Sigmoid colon (tissue), 7 donors: Measurements from ENCODE around the gene IQSEC2. TPM values are rescaled to one million over a fixed set of nuclear protein-coding genes. Genes with fewer than 3 reads are reported as not detected.

Experiments
- DNase-seq: peaks from one replicate; pipeline ENCODE4 v3.0.0-alpha.2; 2019
- H3K27ac ChIP-seq, 4 donors: fragments of 200-600 bp; sonication (generic); one replicate each; pipeline ENCODE4 v1.5.1; 2016 to 2019; ENCODE audit warnings: mild to moderate bottlenecking in 1 of 4
- H3K27me3 ChIP-seq, 3 donors: fragments of 200-600 bp; sonication (generic); one replicate each; pipeline ENCODE4 v1.5.1; 2019; ENCODE audit warnings: mild to moderate bottlenecking in 1 of 3
- H3K36me3 ChIP-seq, 4 donors: fragments of 200-600 bp; sonication (generic); one replicate each; pipeline ENCODE4 v1.5.1; 2016 to 2019
- H3K4me1 ChIP-seq, 4 donors: fragments of 200-600 bp; sonication (generic); one replicate each; pipeline ENCODE4 v1.5.1; 2017 to 2019
- H3K4me3 ChIP-seq, 4 donors: fragments of 200-600 bp; sonication (generic); one replicate each; pipeline ENCODE4 v1.5.1; 2017 to 2019; ENCODE audit warnings: mild to moderate bottlenecking in 2 of 4, moderate library complexity in 1 of 4
- H3K9me3 ChIP-seq, 4 donors: fragments of 200-600 bp in 3 of 4; sonication (generic) in 3 of 4; one replicate each; pipeline versions ENCODE4 v1.5.1 to v1.6.1; 2013 to 2019
- CTCF ChIP-seq, 4 experiments: fragments of 450-650 bp in 3 of 4; fragments of 200-600 bp in 1 of 4; IDR thresholded peaks; one replicate each; pipeline ENCODE4 v1.5.1; 2016 to 2019; ENCODE audit warnings: antibody characterized with exemption in 4 of 4, mild to moderate bottlenecking in 3 of 4, moderate library complexity in 2 of 4
- EP300 ChIP-seq, 4 donors: sonication (generic); formaldehyde crosslinking; IDR thresholded peaks; one replicate each; pipeline ENCODE4 v1.6.1; 2017; ENCODE audit warnings: antibody characterized with exemption in 4 of 4
- POLR2A ChIP-seq, 2 donors: fragments of 450-650 bp; IDR thresholded peaks; one replicate each; pipeline ENCODE4 v1.6.1; 2016; ENCODE audit warnings: antibody characterized with exemption in 2 of 2, mild to moderate bottlenecking in 2 of 2, moderate library complexity in 2 of 2
- POLR2AphosphoS5 ChIP-seq, 4 donors: sonication (generic); formaldehyde crosslinking; IDR thresholded peaks; one replicate each; pipeline ENCODE4 v1.6.1; 2017; ENCODE audit warnings: antibody characterized with exemption in 4 of 4
- WGBS, 2 donors: extraction: QIAGEN DNeasy Blood & Tissue Kit; methylation state at CpG; one replicate each; pipeline ENCODE4 v1.1.7; 2013; 5-methylcytosine and 5-hydroxymethylcytosine counted together
- intact Hi-C: fragments of 100-400 bp; cut with DNase I; formaldehyde crosslinking; loops from one replicate; pipeline ENCODE4 v1.15.1; 2023
- polyA plus RNA-seq, 3 donors: library from polyadenylated mRNA; stranded (reverse); fragments of 200-250 nt; gene quantifications; one replicate each; pipeline ENCODE4 v1.2.3, GENCODE V29; 2013
- small RNA-seq, 3 donors: library from RNA; depleted of rRNA; stranded (forward); fragments of <200 nt; gene quantifications; one replicate each; pipeline ENCODE3, GENCODE V24; 2016
- total RNA-seq, 4 donors: library from RNA; depleted of rRNA; stranded (reverse); fragments of >200 nt; gene quantifications; one replicate each; pipeline ENCODE4 v1.1.0, GENCODE V29; 2016
- donor health status: healthy with polysubstance abuse.
- donor health status: Bipolar disorder and iron deficiency.
- donor health status: healthy.

Gene IQSEC2
- total and polyA plus RNA-seq, 7 donors: 13.6 to 27.5 (median 19.7) TPM

- WGBS, 2 donors: 0% methylated on average over 67 of the region's 67 CpGs
- peaks cover 0 to 46% (median 25%) of the 10 kb centered on the region in 4 donors for H3K4me1 ChIP-seq
- no peaks in the 10 kb centered on the region for H3K9me3 ChIP-seq
- H3K36me3 ChIP-seq: peaks cover 3 to 6% (median 4%) of the 10 kb centered on the region in 4 donors
- DNase-seq: peak; percentile 98
- H3K4me3 ChIP-seq: peak within 1 kb of the TSS; percentile 75 to 96 (median 90)
- intact Hi-C loops: loop anchor here (1.0 kb wide), 1 partner anchor 197 kb away; the partner anchor contains the start of genes RIBC1 and SMC1A
- no peak for TF ChIP-seq EP300 (IDR thresholded peaks at IDR 0.05)
- peak; percentile 26 to 27 for TF ChIP-seq POLR2A (IDR thresholded peaks at IDR 0.05)
- TF ChIP-seq POLR2AphosphoS5 (IDR thresholded peaks at IDR 0.05): peak; percentile 66 to 74 (median 68)
- TF ChIP-seq CTCF (IDR thresholded peaks at IDR 0.05): no peak
- H3K27ac ChIP-seq: peak within 1 kb of the TSS; percentile 84 to 89 (median 87)
- H3K27me3 ChIP-seq: no peaks in the 10 kb centered on the region
Observed at GRCh38 chrX:53224860-53225797, 56.3 kb downstream of the IQSEC2 start, which contains the start of gene KDM5C. Gene KDM5C, minus strand, starts transcription at chrX:53225207. Its CDS starts 318 bp downstream, at chrX:53224889.

- Histone ChIP-seq H3K4me1 (peaks cover 0 to 47% (median 25%) of the 10 kb centered on the region in 4 donors), H3K36me3 (peaks cover 4 to 15% (median 13%) of the 10 kb centered on the region in 4 donors), H3K27ac (peak overlapping the region; percentile 84 to 89 (median 87)), H3K4me3 (peak overlapping the region; percentile 75 to 96 (median 90)), H3K9me3 (no peaks in the 10 kb centered on the region), H3K27me3 (no peaks in the 10 kb centered on the region)
- no peak for TF ChIP-seq POLR2A (IDR thresholded peaks at IDR 0.05)
- WGBS, 2 donors: 0 to 1% methylated on average over 40 of the region's 40 CpGs
- intact Hi-C loops: no loop called here
- no peak for DNase-seq
Observed at GRCh38 chrX:53223955-53224859, 57.2 kb downstream of the IQSEC2 start.

- Histone ChIP-seq H3K27ac (peak overlapping the region in 2 of 4 donors; percentile 14 to 89), H3K4me1 (peaks cover 0 to 47% (median 25%) of the 10 kb centered on the region in 4 donors), H3K36me3 (peaks cover 4 to 23% (median 20%) of the 10 kb centered on the region in 4 donors)
Observed at GRCh38 chrX:53223068-53223693, 58.2 kb downstream of the IQSEC2 start.

More at GRCh38 chrX:53223068-53223693, 58.2 kb downstream of the IQSEC2 start:
- H3K9me3 ChIP-seq: no peaks in the 10 kb centered on the region
- WGBS, 2 donors: 13 to 55% methylated on average over 2 of the region's 2 CpGs
- no peak for DNase-seq
- TF ChIP-seq EP300 (IDR thresholded peaks at IDR 0.05) (no peak), CTCF (IDR thresholded peaks at IDR 0.05) (no peak), POLR2AphosphoS5 (IDR thresholded peaks at IDR 0.05) (no peak), POLR2A (IDR thresholded peaks at IDR 0.05) (no peak)
- no peaks in the 10 kb centered on the region for H3K27me3 ChIP-seq
- intact Hi-C loops: no loop called here
- peak overlapping the region; percentile 75 to 96 (median 90) for H3K4me3 ChIP-seq

Small RNA genes lying within 50 kb of the gene (small RNA-seq; reads per million reads assigned to genes)
- 0 reads per million in 3 donors for gene RF00019

Other genes starting within 250 kb of the IQSEC2 start
- 1 to 10 TPM; 1.3 to 5.6 (median 2.1) TPM for gene GPR173, start 232.8 kb downstream of the IQSEC2 start, total RNA-seq
- gene GPR173, start 232.8 kb downstream of the IQSEC2 start, polyA plus RNA-seq: 1 to 10 TPM in 1 of 3 donors, under 1 TPM in 1, not detected in 1; 0.23 to 1.0 TPM
- gene TSPYL2, start 199.2 kb downstream of the IQSEC2 start, total RNA-seq: 100 to 1,000 TPM in 1 of 4 donors, 10 to 100 TPM in 3; 50.3 to 109 (median 71.6) TPM
- 10 to 100 TPM in 1 of 3 donors, 1 to 10 TPM in 2; 2.5 to 25.8 (median 6.6) TPM for gene TSPYL2, start 199.2 kb downstream of the IQSEC2 start, polyA plus RNA-seq
- 10 to 100 TPM; 15.7 to 26.6 (median 15.9) TPM for gene KANTR, start 187.4 kb downstream of the IQSEC2 start, total RNA-seq
- 1 to 10 TPM in 1 of 3 donors, under 1 TPM in 2; 0.46 to 6.0 (median 0.60) TPM for gene KANTR, start 187.4 kb downstream of the IQSEC2 start, polyA plus RNA-seq
- 10 to 100 TPM; 42.1 to 73.4 (median 69.2) TPM for gene KDM5C, start 56.4 kb downstream of the IQSEC2 start, total RNA-seq
- 10 to 100 TPM; 15.6 to 38.7 (median 16.2) TPM for gene KDM5C, start 56.4 kb downstream of the IQSEC2 start, polyA plus RNA-seq
- 10 to 100 TPM; 27.8 to 45.7 (median 35.5) TPM for gene SMC1A, start 141.1 kb upstream of the IQSEC2 start, total RNA-seq
- gene SMC1A, start 141.1 kb upstream of the IQSEC2 start, polyA plus RNA-seq: 10 to 100 TPM in 1 of 3 donors, 1 to 10 TPM in 2; 4.2 to 19.9 (median 7.9) TPM
- under 1 TPM in 3 of 4 donors, not detected in 1; 0.36 to 0.82 (median 0.54) TPM for gene RIBC1, start 141.3 kb upstream of the IQSEC2 start, total RNA-seq
- gene RIBC1, start 141.3 kb upstream of the IQSEC2 start, polyA plus RNA-seq: under 1 TPM; 0.60 to 0.92 (median 0.73) TPM
- gene HSD17B10, start 152.8 kb upstream of the IQSEC2 start, total RNA-seq: 10 to 100 TPM; 44.6 to 67.4 (median 63.4) TPM
- gene HSD17B10, start 152.8 kb upstream of the IQSEC2 start, polyA plus RNA-seq: 100 to 1,000 TPM in 1 of 3 donors, 10 to 100 TPM in 2; 73.8 to 102 (median 81.1) TPM